ENCODE measurements around the gene CADPS2. TPM values are rescaled to one million over a fixed set of nuclear protein-coding genes. Genes with fewer than 3 reads are reported as not detected.

The CADPS2 gene
- total and polyA plus RNA-seq, 10 of the 15 experiments (the other 5 are each of a cell fraction or from before 2014, with no cell fraction given): 0.05 to 7.5 (median 0.25) TPM

DNA sequence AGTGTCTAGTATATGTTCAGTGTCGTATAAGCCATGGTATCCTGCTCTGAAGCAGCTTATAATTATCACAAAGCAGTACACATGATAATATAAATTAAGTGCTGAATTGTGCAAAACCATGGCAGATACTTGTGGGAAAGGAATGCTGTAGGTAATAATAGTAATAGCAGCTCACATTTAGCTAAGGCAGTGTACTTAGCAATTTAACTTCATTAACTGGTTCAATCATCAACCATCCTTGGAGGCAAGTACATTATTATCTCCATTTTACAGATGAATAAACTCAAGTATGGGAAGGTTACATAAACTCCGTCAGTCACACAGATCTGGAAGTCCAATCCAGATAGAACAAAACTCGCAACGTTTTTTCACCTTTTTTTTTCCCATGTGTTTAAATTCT, 161.9 kb downstream of the CADPS2 start:
- DNase-seq (ENCODE audit: low read depth, low spot score): no peak
- no peaks in the 10 kb centered on the region for H3K27me3 ChIP-seq (replicated peaks in 1 of 2; ENCODE audit: control insufficient read depth in 2 of 2, insufficient read depth in 2 of 2, low read length in 1 of 2)
- H3K79me2 ChIP-seq (ENCODE audit: control insufficient read depth, insufficient read depth, low read length): no peaks in the 10 kb centered on the region
- FAIRE-seq: no peak
- 78% methylated on average over 4 of the region's 4 CpGs for WGBS (ENCODE audit: insufficient coverage, insufficient replicate concordance, low lambda C conversion rate, missing lambda C conversion rate)
- H3K36me3 ChIP-seq (ENCODE audit: control insufficient read depth in 2 of 2, insufficient read depth in 2 of 2, low read length in 1 of 2): no peaks in the 10 kb centered on the region
- no peak overlapping the region for H3K27ac ChIP-seq (ENCODE audit: control insufficient read depth, insufficient read depth)
- no peak overlapping the region for H3K4me3 ChIP-seq
- in situ Hi-C loops (cut with MboI): no loop called here
- ChIA-PET RAD21 (ENCODE audit: unreplicated experiment) (interaction anchor here (0.7 kb wide), 1 partner anchor 9 kb away, joined by 4 read pairs; no protein-coding TSS in a partner anchor), SMC1A (ENCODE audit: uncharacterized antibody, unreplicated experiment) (interaction anchor here (0.6 to 5.3 kb wide), 3 partner anchors 11 to 147 kb away, joined by 3 to 60 read pairs (median 4); no protein-coding TSS in a partner anchor), POLR2A (interaction anchor here (0.6 to 1.2 kb wide), 2 partner anchors 12 to 14 kb away, joined by 3 to 4 read pairs; no protein-coding TSS in a partner anchor), CTCF (no interaction called here)
- no peak overlapping the region for H3K4me2 ChIP-seq (ENCODE audit: control insufficient read depth, insufficient read depth)
- no TSS peak for BruUV-seq (replicated peaks)
- H3K4me1 ChIP-seq (ENCODE audit: control insufficient read depth, insufficient read depth, low read length): no peaks in the 10 kb centered on the region
- no peak for ATAC-seq
- H2AFZ ChIP-seq (ENCODE audit: control insufficient read depth, low read depth, low read length): no peak overlapping the region
- intact Hi-C loops (cut with micrococcal nuclease; ENCODE audit: unreplicated experiment): no loop called here
- no peaks in the 10 kb centered on the region for H3K9me3 ChIP-seq (replicated peaks; ENCODE audit: control insufficient read depth, insufficient read depth, low read length)
- H4K20me1 ChIP-seq (ENCODE audit: control insufficient read depth, insufficient read depth): no peaks in the 10 kb centered on the region
- no peak overlapping the region for H3K9ac ChIP-seq (ENCODE audit: control insufficient read depth, insufficient read depth, low read length)
- TF ChIP-seq RELA (IDR thresholded peaks at IDR 0.05; ENCODE audit: borderline replicate concordance, partially characterized antibody) (no peak), ZNF622 (IDR thresholded peaks at IDR 0.05) (no peak), NFIC (IDR thresholded peaks at IDR 0.05; ENCODE audit: low read depth, low read length) (no peak), ATF7 (IDR thresholded peaks at IDR 0.05; ENCODE audit: low read depth) (no peak), POLR2AphosphoS2 (IDR thresholded peaks at IDR 0.05; ENCODE audit: low read depth, low read length) (no peak), ZZZ3 (IDR thresholded peaks at IDR 0.05; ENCODE audit: control insufficient read depth, insufficient read length, low read depth) (no peak), POLR2A (IDR thresholded peaks at IDR 0.05; ENCODE audit: low read depth, low read length) (no peak), SUPT20H (IDR thresholded peaks at IDR 0.05; ENCODE audit: borderline replicate concordance, control insufficient read depth, low read depth, low read length) (no peak), CBX5 (IDR thresholded peaks at IDR 0.05; ENCODE audit: low read depth) (no peak)
- TF ChIP-seq, protein P1, sequence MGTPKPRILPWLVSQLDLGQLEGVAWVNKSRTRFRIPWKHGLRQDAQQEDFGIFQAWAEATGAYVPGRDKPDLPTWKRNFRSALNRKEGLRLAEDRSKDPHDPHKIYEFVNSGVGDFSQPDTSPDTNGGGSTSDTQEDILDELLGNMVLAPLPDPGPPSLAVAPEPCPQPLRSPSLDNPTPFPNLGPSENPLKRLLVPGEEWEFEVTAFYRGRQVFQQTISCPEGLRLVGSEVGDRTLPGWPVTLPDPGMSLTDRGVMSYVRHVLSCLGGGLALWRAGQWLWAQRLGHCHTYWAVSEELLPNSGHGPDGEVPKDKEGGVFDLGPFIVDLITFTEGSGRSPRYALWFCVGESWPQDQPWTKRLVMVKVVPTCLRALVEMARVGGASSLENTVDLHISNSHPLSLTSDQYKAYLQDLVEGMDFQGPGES (IDR thresholded peaks at IDR 0.05): no peak
- TF ChIP-seq, protein P2, sequence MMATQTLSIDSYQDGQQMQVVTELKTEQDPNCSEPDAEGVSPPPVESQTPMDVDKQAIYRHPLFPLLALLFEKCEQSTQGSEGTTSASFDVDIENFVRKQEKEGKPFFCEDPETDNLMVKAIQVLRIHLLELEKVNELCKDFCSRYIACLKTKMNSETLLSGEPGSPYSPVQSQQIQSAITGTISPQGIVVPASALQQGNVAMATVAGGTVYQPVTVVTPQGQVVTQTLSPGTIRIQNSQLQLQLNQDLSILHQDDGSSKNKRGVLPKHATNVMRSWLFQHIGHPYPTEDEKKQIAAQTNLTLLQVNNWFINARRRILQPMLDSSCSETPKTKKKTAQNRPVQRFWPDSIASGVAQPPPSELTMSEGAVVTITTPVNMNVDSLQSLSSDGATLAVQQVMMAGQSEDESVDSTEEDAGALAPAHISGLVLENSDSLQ (IDR thresholded peaks at IDR 0.05): no peak
- TF ChIP-seq, protein P3, sequence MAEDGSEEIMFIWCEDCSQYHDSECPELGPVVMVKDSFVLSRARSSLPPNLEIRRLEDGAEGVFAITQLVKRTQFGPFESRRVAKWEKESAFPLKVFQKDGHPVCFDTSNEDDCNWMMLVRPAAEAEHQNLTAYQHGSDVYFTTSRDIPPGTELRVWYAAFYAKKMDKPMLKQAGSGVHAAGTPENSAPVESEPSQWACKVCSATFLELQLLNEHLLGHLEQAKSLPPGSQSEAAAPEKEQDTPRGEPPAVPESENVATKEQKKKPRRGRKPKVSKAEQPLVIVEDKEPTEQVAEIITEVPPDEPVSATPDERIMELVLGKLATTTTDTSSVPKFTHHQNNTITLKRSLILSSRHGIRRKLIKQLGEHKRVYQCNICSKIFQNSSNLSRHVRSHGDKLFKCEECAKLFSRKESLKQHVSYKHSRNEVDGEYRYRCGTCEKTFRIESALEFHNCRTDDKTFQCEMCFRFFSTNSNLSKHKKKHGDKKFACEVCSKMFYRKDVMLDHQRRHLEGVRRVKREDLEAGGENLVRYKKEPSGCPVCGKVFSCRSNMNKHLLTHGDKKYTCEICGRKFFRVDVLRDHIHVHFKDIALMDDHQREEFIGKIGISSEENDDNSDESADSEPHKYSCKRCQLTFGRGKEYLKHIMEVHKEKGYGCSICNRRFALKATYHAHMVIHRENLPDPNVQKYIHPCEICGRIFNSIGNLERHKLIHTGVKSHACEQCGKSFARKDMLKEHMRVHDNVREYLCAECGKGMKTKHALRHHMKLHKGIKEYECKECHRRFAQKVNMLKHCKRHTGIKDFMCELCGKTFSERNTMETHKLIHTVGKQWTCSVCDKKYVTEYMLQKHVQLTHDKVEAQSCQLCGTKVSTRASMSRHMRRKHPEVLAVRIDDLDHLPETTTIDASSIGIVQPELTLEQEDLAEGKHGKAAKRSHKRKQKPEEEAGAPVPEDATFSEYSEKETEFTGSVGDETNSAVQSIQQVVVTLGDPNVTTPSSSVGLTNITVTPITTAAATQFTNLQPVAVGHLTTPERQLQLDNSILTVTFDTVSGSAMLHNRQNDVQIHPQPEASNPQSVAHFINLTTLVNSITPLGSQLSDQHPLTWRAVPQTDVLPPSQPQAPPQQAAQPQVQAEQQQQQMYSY (CRISPR knock-in tag; IDR thresholded peaks at IDR 0.05): no peak
- TF ChIP-seq, protein P4, sequence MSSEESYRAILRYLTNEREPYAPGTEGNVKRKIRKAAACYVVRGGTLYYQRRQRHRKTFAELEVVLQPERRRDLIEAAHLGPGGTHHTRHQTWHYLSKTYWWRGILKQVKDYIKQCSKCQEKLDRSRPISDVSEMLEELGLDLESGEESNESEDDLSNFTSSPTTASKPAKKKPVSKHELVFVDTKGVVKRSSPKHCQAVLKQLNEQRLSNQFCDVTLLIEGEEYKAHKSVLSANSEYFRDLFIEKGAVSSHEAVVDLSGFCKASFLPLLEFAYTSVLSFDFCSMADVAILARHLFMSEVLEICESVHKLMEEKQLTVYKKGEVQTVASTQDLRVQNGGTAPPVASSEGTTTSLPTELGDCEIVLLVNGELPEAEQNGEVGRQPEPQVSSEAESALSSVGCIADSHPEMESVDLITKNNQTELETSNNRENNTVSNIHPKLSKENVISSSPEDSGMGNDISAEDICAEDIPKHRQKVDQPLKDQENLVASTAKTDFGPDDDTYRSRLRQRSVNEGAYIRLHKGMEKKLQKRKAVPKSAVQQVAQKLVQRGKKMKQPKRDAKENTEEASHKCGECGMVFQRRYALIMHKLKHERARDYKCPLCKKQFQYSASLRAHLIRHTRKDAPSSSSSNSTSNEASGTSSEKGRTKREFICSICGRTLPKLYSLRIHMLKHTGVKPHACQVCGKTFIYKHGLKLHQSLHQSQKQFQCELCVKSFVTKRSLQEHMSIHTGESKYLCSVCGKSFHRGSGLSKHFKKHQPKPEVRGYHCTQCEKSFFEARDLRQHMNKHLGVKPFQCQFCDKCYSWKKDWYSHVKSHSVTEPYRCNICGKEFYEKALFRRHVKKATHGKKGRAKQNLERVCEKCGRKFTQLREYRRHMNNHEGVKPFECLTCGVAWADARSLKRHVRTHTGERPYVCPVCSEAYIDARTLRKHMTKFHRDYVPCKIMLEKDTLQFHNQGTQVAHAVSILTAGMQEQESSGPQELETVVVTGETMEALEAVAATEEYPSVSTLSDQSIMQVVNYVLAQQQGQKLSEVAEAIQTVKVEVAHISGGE (CRISPR knock-in tag; IDR thresholded peaks at IDR 0.05): no peak
- TF ChIP-seq, protein P5, sequence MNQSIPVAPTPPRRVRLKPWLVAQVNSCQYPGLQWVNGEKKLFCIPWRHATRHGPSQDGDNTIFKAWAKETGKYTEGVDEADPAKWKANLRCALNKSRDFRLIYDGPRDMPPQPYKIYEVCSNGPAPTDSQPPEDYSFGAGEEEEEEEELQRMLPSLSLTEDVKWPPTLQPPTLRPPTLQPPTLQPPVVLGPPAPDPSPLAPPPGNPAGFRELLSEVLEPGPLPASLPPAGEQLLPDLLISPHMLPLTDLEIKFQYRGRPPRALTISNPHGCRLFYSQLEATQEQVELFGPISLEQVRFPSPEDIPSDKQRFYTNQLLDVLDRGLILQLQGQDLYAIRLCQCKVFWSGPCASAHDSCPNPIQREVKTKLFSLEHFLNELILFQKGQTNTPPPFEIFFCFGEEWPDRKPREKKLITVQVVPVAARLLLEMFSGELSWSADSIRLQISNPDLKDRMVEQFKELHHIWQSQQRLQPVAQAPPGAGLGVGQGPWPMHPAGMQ (IDR thresholded peaks at IDR 0.05; ENCODE audit: borderline replicate concordance): no peak
